Ectodermal cell (in vitro differentiated cells): ENCODE data around the gene TMEM132D.

Experiments used
- H3K27ac ChIP-seq: 2 replicates; pipeline ENCODE4 v1.7.0; 2013; ENCODE audit warnings: mild to moderate bottlenecking, low read depth, low read length; ENCODE audit not compliant: insufficient read depth, poor library complexity, severe bottlenecking
- H3K27me3 ChIP-seq: 2 replicates; pipeline ENCODE4 v1.7.0; 2013; ENCODE audit warnings: mild to moderate bottlenecking, low read length; ENCODE audit not compliant: insufficient read depth, control insufficient read depth, poor library complexity, severe bottlenecking
- H3K36me3 ChIP-seq: one replicate; pipeline ENCODE4 v1.7.0; 2013; ENCODE audit warnings: low read length; ENCODE audit not compliant: control insufficient read depth, insufficient read depth
- H3K4me1 ChIP-seq: one replicate; pipeline ENCODE4 v1.7.0; 2013; ENCODE audit warnings: low read length; ENCODE audit not compliant: control insufficient read depth, insufficient read depth
- H3K4me3 ChIP-seq: 2 replicates; pipeline ENCODE4 v1.7.0; 2013; ENCODE audit warnings: low read depth, low read length, control low read depth; ENCODE audit not compliant: insufficient read depth
- H3K9me3 ChIP-seq: 2 replicates; pipeline ENCODE4 v1.7.0; 2013; ENCODE audit warnings: mild to moderate bottlenecking, low read length, moderate library complexity; ENCODE audit not compliant: control insufficient read depth
- WGBS, 2 experiments: methylation state at CpG; one replicate each; pipeline ENCODE4 v1.1.7; 2013; ENCODE audit warnings: missing lambda C conversion rate in 2 of 2; 5-methylcytosine and 5-hydroxymethylcytosine counted together

TMEM132D gene

DNA sequence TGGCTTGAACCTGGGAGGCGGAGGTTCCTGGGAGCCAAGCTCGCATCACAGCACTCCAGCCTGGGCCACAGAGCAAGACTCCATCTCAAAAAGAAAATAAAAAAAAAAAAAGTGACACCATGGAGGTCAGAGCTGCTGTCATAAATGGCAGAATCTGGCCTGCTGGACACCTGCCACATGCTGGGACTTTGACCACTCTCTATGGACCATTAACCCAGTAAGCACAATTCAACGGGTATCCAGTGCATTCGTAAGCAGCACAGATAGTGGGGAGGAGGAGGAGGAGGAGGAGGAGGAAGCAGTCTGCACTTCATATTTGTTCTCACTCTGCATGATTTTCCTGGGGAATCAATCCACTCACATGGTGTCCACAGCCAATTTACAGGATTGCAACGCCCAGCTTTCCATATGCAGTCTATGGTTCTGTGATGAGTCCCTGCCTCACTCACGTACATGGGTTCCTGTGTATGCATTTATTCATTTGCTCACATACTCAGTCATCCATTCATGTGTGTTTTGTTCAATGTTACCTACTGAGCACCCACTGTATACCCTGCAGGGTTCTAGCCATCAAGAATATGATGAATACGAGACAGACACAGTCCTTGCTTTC is 723.8 kb downstream of the TMEM132D start:
- 95 to 98% methylated on average over 5 to 7 of the region's 7 CpGs for WGBS, 2 experiments
- no peak overlapping the region for H3K27ac ChIP-seq
- H3K4me1 ChIP-seq: no peaks in the 10 kb centered on the region
- H3K27me3 ChIP-seq: no peaks in the 10 kb centered on the region
- no peaks in the 10 kb centered on the region for H3K36me3 ChIP-seq
- H3K9me3 ChIP-seq: no peaks in the 10 kb centered on the region
- no peak overlapping the region for H3K4me3 ChIP-seq

GRCh38 chr12:129169928-129170327 is 733.9 kb downstream of the TMEM132D start:
- H3K27me3 ChIP-seq: no peaks in the 10 kb centered on the region
- 95 to 96% methylated on average over 3 of the region's 3 CpGs for WGBS, 2 experiments
- H3K4me1 ChIP-seq: no peaks in the 10 kb centered on the region
- H3K9me3 ChIP-seq: no peaks in the 10 kb centered on the region
- no peak overlapping the region for H3K27ac ChIP-seq
- H3K4me3 ChIP-seq: no peak overlapping the region
- no peaks in the 10 kb centered on the region for H3K36me3 ChIP-seq

- Histone ChIP-seq H3K9me3 (no peaks in the 10 kb centered on the region), H3K4me1 (no peaks in the 10 kb centered on the region), H3K36me3 (no peaks in the 10 kb centered on the region), H3K27me3 (no peaks in the 10 kb centered on the region), H3K27ac (no peak overlapping the region), H3K4me3 (no peak overlapping the region)
- WGBS, 2 experiments: 65 to 69% methylated on average over 6 of the region's 6 CpGs
These were observed 740.0 kb downstream of the TMEM132D start for GRCh38 chr12:129163861-129164260.

DNA sequence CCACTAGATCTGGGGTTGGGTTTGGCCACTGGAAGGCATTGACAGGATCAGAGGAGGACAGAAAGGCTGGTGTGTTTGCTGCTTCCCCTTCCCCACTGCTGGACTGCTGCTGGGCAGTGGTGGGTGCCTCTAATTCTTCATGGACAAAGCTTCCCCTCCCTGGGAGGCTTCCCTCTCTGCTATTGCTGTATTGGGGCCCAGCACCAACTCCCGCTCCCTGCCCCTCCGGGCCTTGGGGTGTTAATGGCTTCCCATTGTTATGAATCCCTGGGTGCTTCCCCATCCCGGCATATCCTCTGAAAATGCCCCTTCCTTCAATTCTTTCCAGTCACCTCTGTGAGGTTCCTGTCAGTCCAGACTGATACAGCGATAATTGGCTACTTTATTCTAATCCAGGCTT is 740.4 kb downstream of the TMEM132D start:
- no peaks in the 10 kb centered on the region for H3K36me3 ChIP-seq
- no peak overlapping the region for H3K4me3 ChIP-seq
- 58 to 66% methylated on average over 4 of the region's 4 CpGs for WGBS, 2 experiments
- no peaks in the 10 kb centered on the region for H3K27me3 ChIP-seq
- no peaks in the 10 kb centered on the region for H3K9me3 ChIP-seq
- H3K27ac ChIP-seq: no peak overlapping the region
- H3K4me1 ChIP-seq: no peaks in the 10 kb centered on the region

- WGBS, 2 experiments: 92 to 97% methylated on average over 4 of the region's 4 CpGs
- no peaks in the 10 kb centered on the region for H3K36me3 ChIP-seq
- no peaks in the 10 kb centered on the region for H3K9me3 ChIP-seq
- no peak overlapping the region for H3K4me3 ChIP-seq
- no peaks in the 10 kb centered on the region for H3K4me1 ChIP-seq
- no peaks in the 10 kb centered on the region for H3K27me3 ChIP-seq
- no peak overlapping the region for H3K27ac ChIP-seq
These were observed 741.0 kb downstream of the TMEM132D start for GRCh38 chr12:129162805-129163204.

- Histone ChIP-seq H3K27ac (no peak overlapping the region), H3K36me3 (no peaks in the 10 kb centered on the region), H3K9me3 (no peaks in the 10 kb centered on the region), H3K4me1 (no peaks in the 10 kb centered on the region), H3K4me3 (no peak overlapping the region), H3K27me3 (no peaks in the 10 kb centered on the region)
- 67% methylated on average over 4 of the region's 4 CpGs for WGBS, 2 experiments
These were observed 742.3 kb downstream of the TMEM132D start for GRCh38 chr12:129161511-129161910.

- no peaks in the 10 kb centered on the region for H3K36me3 ChIP-seq
- no peaks in the 10 kb centered on the region for H3K27me3 ChIP-seq
- no peak overlapping the region for H3K27ac ChIP-seq
- no peak overlapping the region for H3K4me3 ChIP-seq
- no peaks in the 10 kb centered on the region for H3K4me1 ChIP-seq
- H3K9me3 ChIP-seq: no peaks in the 10 kb centered on the region
These were observed 743.5 kb downstream of the TMEM132D start for GRCh38 chr12:129160282-129160681.

DNA sequence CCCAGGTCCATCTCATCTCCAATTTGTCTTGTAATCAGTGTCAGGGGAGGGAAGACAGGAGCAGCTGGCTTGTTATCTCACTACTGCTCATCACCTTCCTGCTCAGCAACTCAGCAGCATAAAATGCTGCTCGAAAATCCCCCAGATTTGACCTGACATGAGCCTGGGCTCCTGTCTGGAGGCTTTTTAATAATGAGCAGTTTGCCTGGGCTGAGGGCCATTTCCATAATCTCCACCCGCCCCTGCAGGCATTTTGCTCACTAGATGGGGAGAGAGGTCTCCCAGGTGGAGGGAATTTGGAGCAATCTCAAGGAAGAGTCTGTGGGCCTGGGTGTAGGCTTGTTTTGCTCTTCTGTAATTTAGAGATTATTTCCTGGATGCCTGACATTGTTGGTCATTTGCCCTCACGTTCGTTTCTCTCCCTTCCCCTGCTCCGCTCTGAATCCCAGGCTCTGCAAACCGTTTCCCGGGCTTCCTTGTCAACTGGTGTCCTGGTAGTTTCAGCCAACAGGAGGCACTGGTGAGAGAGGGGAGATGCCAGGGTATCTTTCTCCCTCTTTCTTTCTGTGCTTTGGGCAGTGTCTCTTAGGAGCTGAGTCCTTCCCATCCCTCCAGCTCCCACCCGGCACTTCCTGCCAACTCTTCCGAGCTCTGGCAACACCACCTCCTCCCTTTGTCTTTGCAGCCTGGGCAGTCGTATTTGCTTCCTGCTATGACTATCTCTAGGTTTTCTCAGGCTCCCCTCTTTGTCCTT is 751.3 kb downstream of the TMEM132D start:
- Histone ChIP-seq H3K27ac (no peak overlapping the region), H3K36me3 (no peaks in the 10 kb centered on the region), H3K4me3 (no peak overlapping the region), H3K4me1 (peaks cover 6% of the 10 kb centered on the region), H3K27me3 (no peaks in the 10 kb centered on the region), H3K9me3 (no peaks in the 10 kb centered on the region)
- 68 to 70% methylated on average over 10 of the region's 10 CpGs for WGBS, 2 experiments

DNA sequence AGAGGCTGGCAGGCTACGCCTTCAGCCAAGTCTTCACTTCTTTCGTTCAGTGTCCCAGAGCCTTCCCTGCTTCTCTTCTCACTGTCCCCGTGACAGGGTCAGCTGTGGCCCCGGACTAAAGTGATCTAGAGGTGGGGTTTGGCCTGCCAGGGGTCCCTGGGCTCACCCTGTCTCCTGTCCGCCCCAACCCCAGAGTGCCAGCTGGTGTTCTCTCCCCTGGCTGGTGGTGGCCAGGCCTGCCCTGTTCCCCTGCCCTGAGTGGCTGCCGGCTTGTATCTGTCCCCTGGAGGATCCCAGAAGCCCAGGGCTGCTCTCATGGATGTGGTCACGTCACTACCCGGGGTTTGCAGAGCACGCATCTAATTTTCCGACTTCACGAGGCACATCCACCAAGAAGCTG is 753.1 kb downstream of the TMEM132D start:
- no peaks in the 10 kb centered on the region for H3K9me3 ChIP-seq
- no peaks in the 10 kb centered on the region for H3K36me3 ChIP-seq
- WGBS, 2 experiments: 82 to 84% methylated on average over 11 of the region's 11 CpGs
- peaks cover 6% of the 10 kb centered on the region for H3K4me1 ChIP-seq
- H3K4me3 ChIP-seq: no peak overlapping the region
- no peaks in the 10 kb centered on the region for H3K27me3 ChIP-seq
- H3K27ac ChIP-seq: no peak overlapping the region

GRCh38 chr12:129145381-129145780 is 758.4 kb downstream of the TMEM132D start:
- H3K36me3 ChIP-seq: no peaks in the 10 kb centered on the region
- no peak overlapping the region for H3K27ac ChIP-seq
- no peaks in the 10 kb centered on the region for H3K27me3 ChIP-seq
- WGBS, 2 experiments: 94% methylated on average over 7 of the region's 7 CpGs
- no peak overlapping the region for H3K4me3 ChIP-seq
- peaks cover 6% of the 10 kb centered on the region for H3K4me1 ChIP-seq
- no peaks in the 10 kb centered on the region for H3K9me3 ChIP-seq
